HG03469 (cell line): ENCODE data around the gene KRT33B.

Experiments
- ATAC-seq: cut with Tn5 transposase; IDR thresholded peaks from one replicate; pipeline ENCODE4 v1.9.1; 2021; ENCODE audit warnings: mild to moderate bottlenecking, moderate library complexity, moderate number of reproducible peaks; ENCODE audit not compliant: unreplicated experiment

The KRT33B gene

GRCh38 chr17:41326173-41327145 lies 43.2 kb downstream of the KRT33B start:
- ATAC-seq = no peak

- ATAC-seq = no peak
Observed at GRCh38 chr17:41325611-41326010, 44.0 kb downstream of the KRT33B start.

GRCh38 chr17:41325126-41325525 lies 44.5 kb downstream of the KRT33B start:
- ATAC-seq = no peak

- ATAC-seq = no peak
Observed at GRCh38 chr17:41324180-41325075, 45.2 kb downstream of the KRT33B start.

GRCh38 chr17:41322903-41323895 lies 46.4 kb downstream of the KRT33B start:
- ATAC-seq = no peak

- ATAC-seq = no peak
Observed at GRCh38 chr17:41322094-41322902, 47.3 kb downstream of the KRT33B start.

GRCh38 chr17:41318231-41318630 lies 51.4 kb downstream of the KRT33B start:
- ATAC-seq = no peak

GRCh38 chr17:41315814-41316445 lies 53.7 kb downstream of the KRT33B start:
- no peak for ATAC-seq

GRCh38 chr17:41315204-41315794 lies 54.3 kb downstream of the KRT33B start, which contains the start of gene KRTAP17-1:
KRTAP17-1 (minus strand) TSS chr17:41315710; CDS start chr17:41315650, 60 bp downstream.
- no peak for ATAC-seq
